GM19397 (cell line): ENCODE data around the gene ENGASE.

Experiments used
- ATAC-seq: cut with Tn5 transposase; IDR thresholded peaks from one replicate; pipeline ENCODE4 v1.9.1; 2021; ENCODE audit warnings: mild to moderate bottlenecking, moderate library complexity; ENCODE audit not compliant: unreplicated experiment

Gene ENGASE

DNA sequence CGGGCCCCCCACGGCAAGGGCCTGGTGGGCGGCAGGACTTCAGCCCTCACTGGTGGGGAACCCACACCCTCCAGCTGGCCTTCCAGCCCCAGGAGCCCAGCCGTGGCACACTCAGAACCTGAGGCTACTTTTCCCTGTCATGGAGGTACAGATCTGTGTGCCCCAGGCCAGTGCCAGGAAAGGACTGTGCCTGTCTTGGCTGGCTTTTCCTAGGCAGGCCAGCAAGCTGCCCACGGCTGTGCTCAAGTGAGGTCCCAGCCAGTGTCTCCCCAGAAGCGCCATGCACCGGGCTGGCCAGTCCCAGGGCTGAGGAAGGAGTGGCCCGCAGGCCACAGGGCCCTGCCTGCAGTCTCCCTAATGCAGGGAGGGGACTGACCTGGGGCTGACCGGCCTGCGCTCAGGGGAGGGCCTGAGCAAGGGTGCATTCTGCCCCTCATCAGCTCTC is 16.6 kb downstream of the ENGASE start:
- ATAC-seq, result no peak

DNA sequence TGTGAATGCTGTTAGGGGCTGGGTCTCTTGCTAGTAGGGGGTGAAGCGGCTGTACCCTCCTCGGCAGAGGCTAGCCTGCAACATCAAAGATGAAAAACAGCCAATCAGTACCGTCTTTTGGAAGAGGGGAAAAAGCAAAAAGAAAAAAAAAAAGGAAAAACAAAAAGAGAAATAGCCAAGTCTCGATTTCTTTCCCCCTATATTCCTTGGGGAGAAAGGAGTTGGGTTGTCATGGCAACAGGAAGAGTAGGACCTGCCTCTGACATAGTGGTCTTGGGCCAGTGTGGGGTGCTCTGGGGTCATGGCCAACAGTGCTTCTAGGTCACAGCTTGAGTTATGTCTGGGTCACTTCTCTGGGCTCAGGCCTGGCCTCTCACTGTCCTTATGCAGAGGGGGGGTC is 17.9 kb downstream of the ENGASE start:
- ATAC-seq, result no peak

DNA sequence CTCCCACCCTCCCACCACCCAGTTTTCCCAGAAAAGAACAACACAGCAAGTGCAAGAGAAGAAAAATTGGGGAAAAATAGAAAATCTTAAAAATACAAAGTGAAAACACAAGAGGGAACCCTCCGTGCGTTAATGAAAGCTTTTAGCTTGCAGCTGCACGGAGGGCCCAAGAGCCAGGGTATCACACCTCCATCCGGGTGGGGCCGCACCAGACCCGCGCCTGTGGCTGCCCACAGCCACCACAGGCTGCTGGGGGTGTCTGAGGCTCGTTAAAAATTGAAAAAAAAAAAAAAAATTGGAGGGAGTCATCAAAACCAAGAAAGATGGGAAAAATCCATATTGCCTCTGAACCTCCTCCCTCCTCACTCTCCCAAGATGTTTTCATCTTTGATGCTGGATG is 18.6 kb downstream of the ENGASE start:
- ATAC-seq, result no peak

DNA sequence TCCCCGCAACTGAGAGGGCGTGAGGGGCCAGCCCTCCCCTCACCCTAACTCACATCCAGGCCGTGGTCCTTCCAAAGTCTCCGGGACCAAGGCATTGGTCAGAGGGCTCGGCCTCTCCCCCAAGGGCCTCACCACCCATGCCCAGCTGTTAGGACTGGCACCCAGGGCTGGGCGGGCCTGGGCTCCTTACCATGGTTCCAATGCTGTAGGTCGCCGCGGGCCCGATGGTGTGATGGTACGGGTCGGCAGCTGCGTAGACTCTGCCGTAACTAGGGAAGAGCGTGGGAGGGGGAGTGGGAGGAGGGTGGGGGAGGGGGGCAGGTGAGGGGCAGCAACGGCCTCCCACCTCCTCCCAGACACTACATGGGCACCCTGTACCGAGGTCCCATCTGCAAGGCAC is 19.6 kb downstream of the ENGASE start:
- no peak for ATAC-seq

DNA sequence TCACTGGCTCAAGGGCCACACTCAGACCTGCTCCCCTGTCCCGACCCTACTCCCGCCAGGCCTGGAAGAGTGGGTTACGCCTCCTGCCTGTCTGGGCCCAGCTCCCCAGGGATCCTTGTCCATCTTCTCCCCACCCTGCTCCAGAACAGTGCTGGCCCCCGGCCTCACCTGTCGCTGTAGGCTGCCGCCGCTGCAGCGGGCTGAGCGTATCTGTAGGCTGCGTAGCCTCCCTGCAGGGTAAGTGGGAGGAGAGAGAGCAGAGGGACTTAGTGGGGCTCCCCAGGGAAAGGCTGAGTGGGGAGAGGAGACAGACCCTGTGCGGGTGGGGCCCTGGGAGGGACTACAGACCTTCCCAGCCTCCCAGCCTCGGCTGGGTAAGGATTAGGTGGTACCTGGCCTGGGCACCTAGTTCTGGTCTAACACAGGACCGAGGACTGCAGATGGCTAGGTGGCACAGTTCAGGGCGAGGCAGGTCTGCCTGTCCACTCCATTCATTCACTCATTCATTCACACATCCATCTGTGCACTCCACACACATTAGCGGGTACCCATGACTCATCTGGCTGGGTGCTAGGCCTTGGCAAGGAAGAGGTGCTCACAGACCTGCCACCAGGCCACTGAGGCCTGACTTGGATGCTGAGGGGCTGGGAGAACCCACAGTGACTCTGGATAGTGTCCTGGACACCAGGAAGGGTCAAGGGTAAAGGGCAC is 20.9 kb downstream of the ENGASE start:
- no peak for ATAC-seq

DNA sequence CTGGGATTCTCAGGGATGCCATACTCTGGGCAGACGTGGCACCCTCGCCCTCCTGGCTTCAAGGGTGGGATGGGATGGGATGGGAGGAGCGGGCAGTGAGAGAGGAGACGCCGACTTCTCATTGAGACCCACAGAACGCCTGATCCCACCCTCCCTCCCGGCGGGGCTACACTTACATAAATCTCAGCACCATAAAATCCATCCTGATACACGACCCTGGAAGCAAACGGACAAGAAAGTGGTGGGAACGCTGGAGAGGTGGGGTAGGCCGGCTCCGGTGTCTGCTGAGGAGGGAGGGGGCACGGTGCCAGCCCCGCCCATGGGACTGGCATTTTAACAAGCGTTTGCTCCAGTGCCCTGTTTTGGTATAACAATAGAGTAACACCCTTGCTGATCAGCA is 21.9 kb downstream of the ENGASE start:
- no peak for ATAC-seq

DNA sequence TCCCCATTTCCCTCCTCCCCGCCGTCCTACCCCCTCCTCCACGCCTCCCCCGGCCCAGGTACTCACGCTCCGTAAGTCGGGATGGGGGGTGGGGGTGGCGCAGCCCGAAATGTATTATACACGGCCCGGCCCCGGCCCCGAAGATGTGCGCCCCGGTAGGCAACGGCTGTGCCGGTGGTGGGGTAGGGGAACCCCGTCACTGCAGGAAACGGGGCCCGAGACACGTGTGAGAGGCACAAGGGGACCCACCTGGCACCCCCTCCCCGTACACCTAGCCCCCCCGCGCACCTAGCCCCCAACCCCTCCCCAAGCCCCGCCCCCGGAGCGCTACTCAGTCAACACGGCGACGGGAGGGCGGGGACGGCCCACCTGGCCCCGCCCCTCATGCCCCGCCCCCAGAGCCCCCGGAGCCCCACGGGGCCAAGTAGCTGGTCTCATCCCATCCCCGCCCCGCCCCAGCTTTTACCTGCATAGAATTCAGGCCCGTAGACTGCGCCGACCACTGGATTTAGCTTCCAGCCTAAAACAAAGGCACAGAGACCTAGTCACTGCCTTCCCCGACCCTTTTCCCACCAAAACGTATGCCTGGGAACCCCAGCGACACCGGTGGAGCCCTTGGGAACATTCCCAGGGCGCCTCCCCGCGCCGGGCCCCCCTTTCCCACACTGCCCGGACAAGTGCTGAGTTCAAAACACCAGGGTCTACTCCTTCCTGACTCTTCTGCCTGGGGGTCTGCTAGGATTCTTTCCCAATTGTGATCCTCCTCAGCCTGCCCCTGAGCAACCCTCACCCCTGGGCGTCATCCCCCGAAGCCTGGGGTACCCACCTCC is 22.8 kb downstream of the ENGASE start:
- no peak for ATAC-seq

DNA sequence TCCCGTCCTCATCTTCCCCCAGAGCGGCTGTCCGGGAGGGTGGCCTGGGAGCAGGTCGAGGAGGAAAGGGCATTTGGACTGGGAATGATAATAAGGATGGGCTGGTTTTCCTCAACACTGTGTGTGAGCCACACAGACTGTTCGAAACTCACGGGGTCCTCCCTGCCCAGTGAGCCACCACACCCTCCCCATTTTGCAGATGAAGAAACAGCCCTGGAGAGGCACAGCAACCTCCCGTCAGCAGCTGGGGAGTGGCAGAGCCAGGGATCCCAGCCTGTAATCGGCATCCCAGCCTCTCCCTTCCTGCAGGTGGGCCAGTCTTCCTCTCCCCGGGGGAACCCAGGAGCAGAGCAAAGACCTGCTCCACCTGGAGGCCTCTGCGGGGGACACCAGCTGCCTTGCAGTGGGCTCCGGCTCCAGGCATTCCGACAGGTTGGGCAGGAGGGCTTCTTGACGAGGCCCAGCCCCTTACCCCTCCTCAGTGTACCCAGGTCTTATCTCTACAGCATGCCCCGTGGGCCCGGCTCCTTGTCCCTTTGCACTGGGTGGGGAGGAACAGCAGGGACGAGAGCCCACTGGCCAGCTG is 23.8 kb downstream of the ENGASE start:
- ATAC-seq, result no peak

DNA sequence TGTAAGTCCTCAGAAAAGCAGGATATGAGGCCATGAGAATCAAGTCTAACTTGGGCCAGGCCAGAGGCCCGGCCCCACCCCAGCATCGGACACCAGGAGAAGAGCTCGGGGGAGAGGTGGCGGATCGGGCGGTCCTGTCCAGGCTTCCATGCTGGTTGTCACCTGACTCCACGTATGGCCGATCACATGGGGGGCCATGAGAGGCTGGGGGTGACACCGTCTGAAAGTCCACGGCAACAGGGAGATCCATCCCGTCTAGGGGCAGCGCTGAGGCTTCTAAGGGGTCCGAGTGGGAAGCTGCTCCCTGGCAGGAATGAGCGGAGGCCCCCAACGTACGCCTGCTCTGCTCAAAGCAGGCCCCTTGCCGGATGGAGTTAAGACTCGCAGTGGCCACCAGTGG is 25.8 kb downstream of the ENGASE start:
- ATAC-seq, result no peak

DNA sequence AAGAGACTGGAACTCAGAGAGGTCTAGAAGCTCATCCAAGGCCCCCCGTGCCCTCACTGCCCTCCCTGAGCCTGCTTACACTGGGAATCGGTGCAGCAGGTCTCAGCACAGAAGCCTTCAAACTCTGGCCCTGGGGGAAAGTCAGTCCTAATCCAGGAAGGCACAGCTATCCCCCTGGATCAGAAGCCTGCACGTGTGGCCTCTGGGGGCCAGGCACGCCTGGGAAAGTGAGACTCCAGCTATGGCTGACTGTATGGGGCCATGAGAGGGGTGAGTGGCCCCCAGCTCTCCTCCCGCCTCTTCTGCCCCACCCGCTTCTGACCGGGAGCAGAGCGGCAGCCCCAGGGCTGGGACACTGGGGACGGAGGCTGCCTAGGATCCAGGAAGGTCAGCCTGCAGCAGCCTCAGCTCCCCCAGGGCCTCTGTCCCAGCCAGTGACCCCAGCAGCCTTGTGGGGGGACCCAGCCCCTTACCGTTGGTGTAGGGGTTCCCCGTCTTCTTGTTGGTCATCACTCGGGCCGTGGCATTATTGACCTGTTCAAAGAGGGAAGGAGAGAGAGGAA is 26.6 kb downstream of the ENGASE start:
- no peak for ATAC-seq

DNA sequence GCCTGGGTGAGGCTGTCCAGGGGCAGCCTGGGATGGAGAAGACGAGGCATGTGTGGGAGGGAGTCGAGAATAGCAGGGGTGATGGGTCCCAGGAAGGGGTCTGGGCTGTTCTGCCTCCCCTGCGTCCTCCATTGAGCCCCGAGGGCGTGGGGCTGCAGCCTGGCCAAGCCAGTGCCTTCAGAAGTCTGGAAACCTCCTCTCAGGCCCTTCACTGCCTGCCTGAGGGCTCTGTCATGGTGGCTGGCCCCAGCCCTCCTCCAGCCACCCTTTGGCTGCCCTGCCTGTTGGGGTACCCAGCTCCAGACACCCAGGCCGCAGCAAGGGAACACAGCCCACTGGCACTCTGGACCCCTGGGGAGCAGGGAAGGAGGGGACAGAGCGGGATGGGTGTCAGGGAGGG is 27.6 kb downstream of the ENGASE start:
- no peak for ATAC-seq

DNA sequence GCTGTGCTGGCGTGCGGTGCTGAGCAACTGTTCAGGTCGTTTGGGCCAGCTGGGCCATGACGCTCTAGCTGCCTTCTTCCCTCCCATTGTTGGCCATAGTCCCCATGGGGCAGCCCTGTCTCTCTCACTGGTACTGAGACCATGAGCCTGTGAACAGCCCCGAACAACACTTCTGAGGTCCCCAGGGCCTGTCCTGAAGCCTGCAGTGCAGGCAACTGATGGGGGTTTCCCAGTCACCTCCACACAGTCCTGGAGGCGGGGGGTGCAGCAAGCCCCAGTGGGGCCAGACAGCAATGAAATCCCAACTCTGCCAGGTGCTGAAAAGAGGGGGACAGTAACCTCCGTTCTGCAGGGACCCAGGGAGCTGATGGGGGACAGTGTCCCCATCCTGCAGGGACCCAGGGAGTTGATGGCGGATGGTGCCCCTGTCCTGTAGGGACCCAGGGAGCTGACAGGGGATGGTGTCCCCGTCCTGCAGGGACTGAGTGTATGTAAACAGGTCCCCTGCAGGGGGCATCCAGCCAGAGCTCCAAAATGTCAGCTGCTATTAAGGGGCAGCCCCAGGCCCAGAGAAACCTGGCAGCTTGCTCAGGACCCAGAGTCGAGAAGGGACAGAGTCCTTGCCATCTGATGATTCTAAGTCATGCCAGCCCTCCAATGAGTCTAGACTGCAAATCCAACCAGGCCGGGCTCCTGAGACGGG is 30.4 kb downstream of the ENGASE start:
- no peak for ATAC-seq

DNA sequence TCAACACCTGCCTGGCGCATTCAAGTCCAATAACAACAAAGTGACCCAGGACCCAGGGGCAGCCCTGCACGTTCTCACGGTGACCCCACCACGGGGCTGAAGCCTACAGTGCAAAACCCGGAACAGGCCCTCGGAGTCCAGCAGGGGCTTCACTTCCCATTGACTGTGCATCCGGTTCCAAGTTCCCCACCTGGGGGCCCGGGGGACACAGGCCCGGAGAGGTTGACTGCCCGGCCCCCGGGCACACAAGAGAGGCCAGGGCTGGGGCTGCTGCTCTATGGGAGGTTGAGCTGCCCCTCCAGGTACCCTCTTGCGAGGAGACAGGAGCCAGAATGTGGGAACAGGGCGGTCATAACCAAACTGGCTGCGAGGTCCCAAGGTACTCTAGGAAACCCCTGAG is 31.3 kb downstream of the ENGASE start:
- ATAC-seq, result no peak

DNA sequence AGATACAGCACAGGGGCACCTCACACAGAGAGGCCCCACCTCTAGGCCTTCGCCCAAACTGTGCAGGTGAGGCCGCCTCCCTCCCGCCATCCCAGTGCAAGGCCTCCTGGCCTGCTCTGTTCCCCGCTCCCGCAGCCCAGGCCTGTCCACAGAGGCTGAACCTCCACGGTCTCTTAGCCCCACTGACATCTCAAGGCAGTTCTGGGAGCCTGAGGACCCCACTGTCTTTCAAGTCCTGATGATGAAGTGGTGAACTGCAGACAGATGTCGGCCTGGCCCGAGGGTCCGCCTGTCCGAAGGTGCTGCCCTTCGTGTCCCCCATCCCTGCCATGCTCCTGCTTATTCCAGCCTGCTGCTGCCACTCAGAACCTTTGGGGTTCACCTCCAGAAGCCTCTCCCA is 32.3 kb downstream of the ENGASE start:
- no peak for ATAC-seq

DNA sequence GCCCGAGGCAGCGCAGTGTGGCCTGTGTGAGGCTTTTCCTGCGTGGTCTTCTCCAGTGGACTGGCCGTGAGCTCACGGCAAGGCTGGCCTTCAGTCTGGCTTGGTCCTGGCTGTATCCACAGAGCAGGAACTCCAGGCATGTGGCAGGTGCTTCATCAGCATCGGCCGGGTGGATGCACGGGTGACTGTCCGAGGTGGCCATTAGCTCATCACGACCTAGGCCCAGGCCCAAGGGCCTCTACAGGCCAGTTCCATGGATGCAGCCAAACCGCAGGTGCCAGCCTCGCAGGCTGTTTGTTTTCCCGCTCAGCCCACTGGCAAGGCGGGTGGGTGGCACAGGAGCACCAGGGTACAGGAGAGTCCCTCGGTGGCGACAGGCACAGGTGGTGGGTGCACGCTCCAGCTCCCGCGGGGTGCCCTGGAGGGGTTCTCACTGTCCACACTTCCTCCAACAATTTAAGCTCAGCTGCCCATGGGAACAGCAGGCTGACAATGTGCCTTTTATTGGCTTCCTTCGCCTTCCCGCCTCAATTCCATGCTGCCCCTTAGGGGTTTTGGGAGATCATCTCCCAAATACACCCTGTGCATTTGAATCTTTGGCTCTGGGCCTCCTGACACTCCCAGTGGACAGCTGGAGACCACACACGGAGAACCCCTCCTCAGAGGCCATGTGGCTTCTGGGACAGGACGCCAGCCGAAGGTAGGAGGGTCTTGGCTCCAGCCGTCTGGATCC is 33.0 kb downstream of the ENGASE start:
- ATAC-seq, result no peak

DNA sequence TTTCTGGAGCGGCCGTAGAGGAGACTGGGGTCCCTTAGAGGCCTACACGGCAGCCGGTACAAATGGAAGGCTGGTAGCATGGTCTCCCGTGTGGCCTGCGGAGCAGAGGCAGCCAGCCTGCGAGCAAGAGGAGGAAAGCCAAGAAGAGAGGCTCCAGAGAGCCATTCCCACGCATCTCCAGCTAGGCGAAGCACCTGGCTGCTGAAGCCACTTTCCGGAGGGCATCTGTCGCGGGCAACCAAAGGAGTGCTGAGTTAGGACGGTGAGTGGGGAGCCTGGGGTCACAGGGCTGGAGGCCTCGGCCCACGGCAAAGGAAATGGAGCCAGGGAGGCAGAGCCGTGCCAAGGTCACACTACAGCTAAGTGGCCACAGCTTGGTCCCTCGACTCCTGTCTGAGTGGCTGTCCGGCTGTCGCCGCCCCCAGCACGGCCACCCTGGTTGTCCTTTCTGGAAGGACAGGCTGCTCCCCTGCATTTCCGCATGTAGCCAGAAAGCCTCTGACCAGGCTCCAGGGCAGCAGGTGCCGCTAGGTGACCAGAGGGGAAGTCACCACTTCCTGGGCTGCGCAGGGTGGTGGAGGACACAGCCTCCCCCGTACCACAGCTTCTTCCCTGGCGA is 33.7 kb downstream of the ENGASE start:
- ATAC-seq, result no peak

DNA sequence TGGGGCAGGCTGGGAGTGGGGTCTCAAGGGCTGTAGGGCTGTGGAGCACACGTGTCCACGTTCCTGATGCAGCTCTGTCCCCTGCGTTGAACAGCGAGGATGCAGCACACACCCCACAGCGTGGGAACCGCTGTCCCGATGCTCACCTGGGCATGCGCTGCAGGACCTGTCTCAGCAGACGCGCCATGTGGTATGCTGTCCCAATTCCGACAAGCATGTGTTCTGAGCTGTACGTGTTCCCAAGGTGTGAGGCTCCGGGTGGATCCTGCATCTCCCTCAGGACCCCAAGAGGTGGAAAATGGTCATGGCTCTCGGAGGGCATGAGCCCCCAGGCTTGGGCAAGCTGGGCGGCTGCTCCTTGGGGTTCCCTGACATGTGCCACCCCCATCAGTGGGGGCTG is 34.2 kb downstream of the ENGASE start:
- ATAC-seq, result no peak

DNA sequence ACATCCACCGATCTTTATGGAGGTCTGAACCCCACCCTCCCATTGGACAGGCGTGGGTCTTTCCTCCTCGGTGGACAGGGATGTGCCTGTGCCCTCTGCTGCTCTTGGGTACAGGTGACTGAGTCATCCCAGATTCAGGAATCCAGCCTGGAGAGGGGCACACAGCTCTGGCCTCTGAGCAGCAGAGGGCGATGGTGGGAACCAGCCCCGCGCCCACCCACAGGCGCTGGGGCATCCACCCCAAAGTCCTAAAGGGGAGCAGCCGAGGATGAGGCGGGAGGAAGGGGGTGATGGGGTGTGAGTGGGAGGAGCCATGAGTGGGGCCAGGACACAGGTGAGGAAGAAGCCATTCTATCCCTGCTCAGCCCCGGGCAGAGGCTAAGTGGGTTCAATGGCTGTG is 35.0 kb downstream of the ENGASE start:
- no peak for ATAC-seq

DNA sequence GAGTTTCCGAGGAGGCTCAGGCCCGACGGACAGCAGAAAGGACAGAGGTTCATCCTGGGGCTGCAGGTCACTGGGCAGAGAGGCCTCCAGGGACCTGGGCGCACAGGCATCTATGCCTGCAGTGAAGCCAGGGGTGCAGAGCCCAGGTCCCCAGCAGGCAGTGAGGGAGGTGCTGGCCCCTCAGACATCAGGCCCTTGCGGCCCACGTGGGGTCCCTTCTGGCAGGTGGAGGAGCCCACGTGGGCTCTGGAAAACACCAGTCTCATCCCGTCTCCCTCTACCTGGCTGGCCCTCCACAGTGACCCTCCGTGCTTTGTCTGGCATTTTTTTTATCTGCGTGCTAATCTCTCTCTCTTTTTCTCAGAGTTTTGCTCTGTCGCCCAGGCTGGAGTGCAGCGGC is 36.5 kb downstream of the ENGASE start:
- no peak for ATAC-seq

DNA sequence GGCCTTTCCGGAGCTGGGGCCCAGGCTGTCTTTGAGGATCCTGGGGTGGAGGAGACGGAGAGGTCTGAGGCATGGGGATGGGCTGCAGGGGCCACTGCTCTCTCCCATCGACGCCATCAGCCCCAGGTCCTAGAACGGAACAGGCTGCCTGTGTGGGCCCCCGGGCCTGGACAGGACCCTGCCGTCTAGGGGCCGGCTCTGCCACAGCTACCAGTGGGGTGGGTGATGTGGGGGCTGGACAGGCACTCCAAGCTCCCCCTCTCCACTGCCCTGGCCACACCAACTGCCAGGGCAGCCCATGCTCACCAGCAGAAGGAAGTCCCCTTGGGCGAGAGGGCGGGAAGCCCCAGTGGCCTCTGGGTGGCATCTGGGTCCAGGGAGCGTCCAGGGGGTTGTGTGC is 37.8 kb downstream of the ENGASE start:
- ATAC-seq, result no peak
